CD4-positive, alpha-beta T cell treated with Interleukin-1 beta for 1 hour (primary cell): Measurements from ENCODE around the gene ZNF654.
A peak's percentile ranks its signal among the peaks of the same experiment; 100 is the strongest.
"Not testable (repeated sequence)": the region's sequence is repeated elsewhere in the genome, so short reads cannot be mapped to it uniquely, and the experiment has no call there.

Experiments used
- DNase-seq, 2 donors: peaks; one replicate each; pipeline ENCODE4 v3.0.0-alpha.2; 2020 to 2022

Gene ZNF654

DNA sequence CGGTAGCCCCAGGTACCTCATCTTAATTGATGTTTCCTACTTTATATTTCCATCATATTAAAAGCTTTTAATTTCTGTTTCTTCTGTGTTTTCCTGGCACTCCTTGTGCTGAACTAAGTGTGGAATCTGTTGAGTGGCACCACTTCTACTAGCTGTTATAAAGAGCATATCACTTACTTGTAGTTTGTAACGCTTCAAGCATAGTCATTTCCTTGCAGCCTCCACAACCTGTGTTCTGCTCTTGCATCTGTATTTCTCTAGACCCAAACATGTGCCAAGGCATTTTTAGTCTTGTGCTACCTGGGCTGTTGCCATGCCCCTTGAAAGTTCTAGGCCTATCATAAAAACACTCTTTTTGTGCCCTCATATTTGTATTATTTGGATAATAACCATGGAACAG, 16.0 kb downstream of the ZNF654 start:
- DNase-seq, result no peak

DNA sequence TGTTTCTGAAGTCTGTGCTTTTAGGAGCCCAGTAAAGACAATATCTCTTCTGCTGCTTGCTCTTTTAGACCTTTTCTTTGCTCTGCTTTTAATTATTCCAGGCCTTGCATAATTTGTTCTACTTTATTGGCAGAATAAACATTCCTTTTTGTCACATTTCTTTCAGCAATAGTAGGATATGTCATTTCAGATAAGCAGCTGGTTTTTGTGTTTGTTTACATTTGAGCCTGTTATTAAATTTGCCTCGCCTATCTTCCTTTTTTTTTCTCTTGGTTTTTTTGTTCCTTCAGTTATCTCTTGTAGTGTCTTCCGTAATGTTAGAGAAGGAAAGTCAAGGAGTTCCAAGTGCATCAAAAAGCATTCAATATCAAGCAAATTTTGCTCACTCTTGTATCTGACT, 16.4 kb downstream of the ZNF654 start:
- no peak for DNase-seq

DNA sequence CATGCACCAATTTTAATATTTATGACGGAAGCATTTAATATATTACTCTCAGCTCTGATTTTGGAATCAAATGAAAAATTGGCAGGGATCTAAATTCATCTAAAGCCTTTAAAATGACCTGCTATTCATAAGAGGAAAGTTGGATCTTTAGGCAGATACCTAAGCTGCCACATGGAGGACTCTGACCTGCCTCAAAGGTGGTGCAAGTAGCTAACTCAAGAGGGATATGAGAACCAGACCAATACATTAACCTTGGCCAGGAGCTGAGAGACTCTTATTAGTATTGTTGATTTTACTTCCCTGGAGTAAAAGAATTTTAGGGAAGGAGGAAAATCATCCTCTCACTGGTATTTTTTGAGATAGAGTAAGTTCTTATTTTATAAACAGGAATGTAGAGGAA, 17.7 kb downstream of the ZNF654 start:
- DNase-seq, result no peak

DNA sequence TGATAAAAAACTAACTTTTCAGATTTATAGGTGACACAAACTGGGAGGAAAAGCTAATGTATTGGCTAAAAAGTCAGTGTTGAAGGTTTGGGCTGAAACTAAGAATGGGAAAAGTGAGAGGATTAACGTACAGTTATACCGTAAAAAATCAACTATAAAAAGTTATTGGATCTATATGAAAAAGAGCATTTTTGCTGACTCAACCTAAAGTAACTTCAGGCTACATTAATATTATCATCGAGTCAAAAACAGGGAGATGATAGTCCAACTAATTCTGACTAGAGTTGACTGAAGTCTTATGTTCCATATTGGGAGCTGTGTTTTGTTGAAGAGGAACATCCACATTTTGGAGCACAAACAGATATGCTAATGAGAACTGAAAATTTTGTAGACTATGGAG, 19.9 kb downstream of the ZNF654 start:
- DNase-seq, result no peak

DNA sequence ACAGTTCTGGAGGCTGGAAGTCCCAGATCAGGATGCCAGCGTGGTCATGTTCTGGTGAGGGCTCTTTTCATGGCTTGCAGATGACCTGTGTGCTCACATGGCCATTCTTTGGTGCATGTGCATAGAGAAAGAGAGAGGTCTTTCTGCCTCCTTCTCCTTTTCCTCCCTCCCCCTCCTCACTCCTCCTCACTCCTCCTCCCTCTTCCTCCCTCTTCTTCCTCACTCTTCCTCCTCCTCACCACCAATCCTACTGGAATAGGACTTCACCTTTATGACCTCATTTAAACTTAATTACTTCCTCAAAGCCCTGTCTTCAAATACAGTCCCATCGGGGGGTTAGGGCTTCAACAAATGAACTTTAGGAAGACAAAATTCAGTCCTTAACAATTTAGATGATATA, 23.8 kb downstream of the ZNF654 start:
- no peak for DNase-seq

- no peak for DNase-seq
Observed at GRCh38 chr3:88084097-88084501, 25.0 kb downstream of the ZNF654 start.

GRCh38 chr3:88090681-88091080, 31.6 kb downstream of the ZNF654 start:
- no peak for DNase-seq

GRCh38 chr3:88092270-88092669, 33.2 kb downstream of the ZNF654 start:
- no peak for DNase-seq

GRCh38 chr3:88093266-88093665, 34.2 kb downstream of the ZNF654 start:
- DNase-seq, result no peak

DNA sequence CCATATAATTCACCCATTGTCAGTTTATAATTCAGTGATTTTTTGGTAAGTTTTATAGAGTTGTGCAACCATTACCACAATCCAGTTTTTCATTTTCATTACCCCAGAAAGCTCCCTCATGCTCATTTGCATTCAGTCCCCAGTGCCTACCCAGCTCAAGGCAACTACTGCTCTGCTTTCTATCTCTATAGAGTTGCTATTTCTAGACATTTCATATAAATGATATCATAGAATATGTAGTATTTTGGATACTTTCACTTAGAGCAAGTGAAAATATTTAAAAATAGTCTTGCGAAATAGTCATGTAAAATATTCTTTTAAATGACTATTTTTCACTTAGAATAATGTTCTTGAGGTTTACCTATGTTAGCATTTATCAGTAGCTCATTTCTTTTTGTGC, 42.1 kb downstream of the ZNF654 start:
- DNase-seq, result no peak

- DNase-seq, result no peak
Observed at GRCh38 chr3:88105325-88105724, 46.3 kb downstream of the ZNF654 start.

DNA sequence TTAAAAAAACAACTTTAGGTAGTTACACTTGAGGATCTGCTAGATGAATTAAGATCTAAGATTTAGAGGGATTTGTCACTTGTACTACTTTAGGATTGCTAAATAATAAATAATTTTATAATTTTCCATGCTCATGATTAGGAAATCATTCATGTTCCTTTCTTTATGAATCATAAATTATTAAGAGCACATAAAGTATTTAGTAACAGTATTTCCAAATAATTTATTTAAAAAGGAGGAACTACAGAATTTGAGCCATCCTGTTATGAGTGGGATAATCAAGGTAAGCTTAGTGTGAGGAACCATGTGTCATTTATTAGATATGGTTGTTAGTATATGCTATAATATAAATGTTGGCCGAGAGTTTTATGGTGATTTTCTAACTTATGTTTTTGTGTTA, 53.2 kb downstream of the ZNF654 start:
- DNase-seq, result no peak

- peak; percentile 41 to 77 for DNase-seq
Observed at GRCh38 chr3:88113311-88114162, 54.5 kb downstream of the ZNF654 start.

GRCh38 chr3:88114878-88115549, 56.0 kb downstream of the ZNF654 start:
- no peak for DNase-seq

DNA sequence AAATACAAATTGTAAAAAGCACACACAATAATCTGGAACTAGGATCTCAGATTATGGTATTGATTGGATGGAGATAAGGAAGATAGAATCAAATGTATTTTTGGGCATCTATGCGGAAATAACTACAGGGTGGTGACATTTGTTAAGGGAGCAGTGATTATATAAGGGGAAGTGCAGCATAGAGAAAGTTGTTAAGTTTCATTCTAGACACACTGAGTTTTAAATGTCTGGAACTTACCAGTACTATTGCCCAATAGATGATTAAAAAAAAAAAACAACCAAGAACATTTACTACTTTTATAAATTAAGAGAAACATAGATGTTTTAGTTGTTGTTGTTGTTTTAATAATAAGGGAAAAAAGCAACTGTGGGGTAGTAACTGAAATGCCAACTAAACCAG, 58.6 kb downstream of the ZNF654 start:
- DNase-seq, result no peak

DNA sequence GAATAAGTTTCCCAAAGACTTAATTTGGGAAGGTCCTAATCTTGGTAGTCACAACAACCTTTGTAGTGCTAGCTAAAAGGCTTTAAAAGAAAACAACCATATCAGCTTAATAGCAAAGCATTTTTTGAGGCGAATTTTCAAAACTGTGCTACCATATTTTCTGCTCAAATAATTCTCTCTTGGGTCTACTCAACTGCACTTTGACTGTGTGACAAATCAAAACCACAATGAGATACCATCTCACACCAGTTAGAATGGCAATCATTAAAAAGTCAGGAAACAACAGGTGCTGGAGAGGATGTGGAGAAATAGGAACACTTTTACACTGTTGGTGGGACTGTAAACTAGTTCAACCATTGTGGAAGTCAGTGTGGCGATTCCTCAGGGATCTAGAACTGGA, 59.5 kb downstream of the ZNF654 start:
- DNase-seq, result not testable (repeated sequence)

DNA sequence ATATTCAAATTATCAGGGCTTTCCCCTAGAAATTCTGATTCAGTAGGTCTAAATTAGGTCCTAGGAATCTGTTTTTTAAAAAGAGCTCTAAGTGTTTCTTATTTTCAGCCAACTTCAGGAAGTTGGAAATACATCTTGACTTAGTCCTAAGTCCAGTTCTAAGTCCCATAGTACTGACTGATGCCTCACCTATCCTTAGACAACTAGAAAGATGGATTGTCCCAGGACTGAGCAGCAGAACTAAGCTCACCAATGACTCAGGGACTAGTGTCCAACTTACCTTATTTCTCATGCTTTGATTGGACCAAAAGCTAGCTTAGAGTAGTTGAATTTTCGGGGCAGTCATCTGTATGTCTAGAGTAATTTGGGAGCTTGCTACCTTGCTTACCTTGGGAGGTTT, 64.5 kb downstream of the ZNF654 start:
- DNase-seq, result no peak

DNA sequence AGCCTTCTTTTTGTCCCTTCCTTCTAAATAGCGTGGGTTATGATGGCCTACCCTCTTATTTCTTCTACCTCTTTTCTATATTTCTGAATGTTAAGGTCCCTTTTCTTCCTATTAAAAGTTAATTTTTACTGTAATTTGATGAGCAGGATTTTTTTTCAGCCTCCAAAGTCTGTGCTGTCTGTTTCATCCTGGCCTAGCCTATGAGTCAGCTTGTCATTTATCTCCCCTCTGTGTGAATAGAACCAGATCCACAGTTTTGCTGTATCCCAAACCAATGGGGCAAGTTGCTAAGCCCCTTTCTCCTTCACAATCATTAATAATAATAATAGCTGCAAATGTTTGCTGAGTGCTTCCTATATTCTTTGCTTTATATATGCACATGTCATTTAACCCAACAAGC, 72.6 kb downstream of the ZNF654 start:
- DNase-seq, result no peak

- no peak for DNase-seq
Observed at GRCh38 chr3:88132894-88133293, 73.8 kb downstream of the ZNF654 start.

DNA sequence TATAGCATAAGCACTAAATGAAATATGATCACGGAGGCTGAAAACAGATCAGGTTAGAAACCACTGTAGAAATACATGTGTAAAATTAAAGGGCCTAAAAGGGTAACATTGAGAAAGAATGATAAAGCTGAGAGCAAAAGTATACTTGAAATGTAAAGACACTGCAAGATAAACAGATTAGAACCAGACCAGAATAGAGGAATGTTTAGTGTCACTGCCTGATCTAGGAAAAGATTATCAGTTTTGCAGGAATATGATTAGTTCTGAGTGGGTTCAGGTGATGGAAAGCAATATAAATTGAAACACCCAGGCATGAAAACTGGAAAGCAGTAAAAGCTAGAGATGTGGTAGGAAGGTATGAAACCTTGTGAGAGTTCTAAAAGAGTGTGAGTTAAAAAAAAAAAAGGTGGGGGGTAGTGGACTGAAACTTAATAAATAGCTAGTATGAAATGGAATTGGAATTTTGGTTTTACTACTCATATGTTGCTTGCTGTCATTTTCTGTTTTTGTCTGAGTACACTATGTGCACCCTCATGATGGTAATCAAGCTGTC, 74.7 kb downstream of the ZNF654 start:
- DNase-seq, result no peak

DNA sequence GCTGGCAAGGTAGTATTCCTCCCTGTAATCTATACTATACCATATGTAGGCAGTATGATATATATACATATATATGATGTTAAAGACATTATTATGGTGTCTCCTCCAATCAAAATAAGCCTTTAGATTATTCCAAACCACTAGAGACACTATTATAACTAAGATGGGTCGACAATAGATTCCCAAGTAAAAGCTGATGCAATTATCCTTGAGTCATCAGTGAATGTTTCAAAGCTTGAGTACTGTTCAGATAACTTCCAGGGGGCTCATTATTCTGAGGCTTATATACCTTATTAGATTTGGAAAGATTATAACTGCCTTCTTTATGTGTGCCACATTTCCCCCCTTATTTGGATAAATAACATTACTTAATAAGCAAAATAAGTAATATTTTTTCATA, 78.8 kb downstream of the ZNF654 start:
- DNase-seq, result no peak

- no peak for DNase-seq
Observed at GRCh38 chr3:88141458-88142083, 82.5 kb downstream of the ZNF654 start.

- no peak for DNase-seq
Observed at GRCh38 chr3:88142094-88142624, 83.1 kb downstream of the ZNF654 start.

DNA sequence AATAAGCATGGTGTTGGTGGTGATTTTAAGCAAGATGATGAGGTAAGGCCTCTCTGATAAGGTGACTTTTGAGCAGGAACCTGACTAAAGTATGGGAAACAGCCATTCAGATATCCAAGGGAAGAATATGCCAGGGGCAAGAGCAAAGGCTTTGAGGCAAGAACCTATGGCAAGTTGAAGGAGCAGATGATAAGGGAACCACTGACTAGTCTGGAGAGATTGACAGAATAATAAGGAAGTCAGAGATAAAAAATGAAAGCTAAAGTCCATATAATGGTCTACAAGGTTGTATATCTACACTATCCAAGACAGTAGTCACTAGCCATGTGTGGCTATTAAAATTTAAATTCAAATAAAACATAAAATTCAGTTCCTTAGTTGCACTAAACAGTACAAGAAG, 88.2 kb downstream of the ZNF654 start:
- no peak for DNase-seq
